Measurements from ENCODE around the gene VN1R4. TPM values are rescaled to one million over a fixed set of nuclear protein-coding genes. Genes with fewer than 3 reads are reported as not detected.
"Not testable (repeated sequence)": the region's sequence is repeated elsewhere in the genome, so short reads cannot be mapped to it uniquely, and the experiment has no call there.

VN1R4 gene
- total and polyA plus RNA-seq, 2 donors = not detected

- H3K27ac ChIP-seq (ENCODE audit: low read depth in 1 of 2, low read length in 1 of 2); H3K4me3 ChIP-seq (ENCODE audit: low read length in 2 of 2); H3K4me1 ChIP-seq (ENCODE audit: control insufficient read depth in 2 of 2, insufficient read depth in 2 of 2, low read length in 2 of 2); H3K27me3 ChIP-seq (ENCODE audit: control insufficient read depth in 2 of 2, insufficient read depth in 1 of 2, low read length in 1 of 2); H3K9me3 ChIP-seq (ENCODE audit: control insufficient read depth in 2 of 2, insufficient read depth in 1 of 2, low read length in 1 of 2); DNase-seq (ENCODE audit: low read depth in 6 of 9, low spot score in 9 of 9); H3K36me3 ChIP-seq (ENCODE audit: control insufficient read depth in 2 of 2, insufficient read depth in 2 of 2, low read length in 1 of 2): not testable (repeated sequence)
- 50% methylated on average over 2 of the region's 8 CpGs for WGBS
Observed at GRCh38 chr19:53281947-53282346, 14.4 kb upstream of the VN1R4 start.

GRCh38 chr19:53275480-53275879 is 8.0 kb upstream of the VN1R4 start:
- no peaks in the 10 kb centered on the region for H3K4me1 ChIP-seq (ENCODE audit: control insufficient read depth in 2 of 2, insufficient read depth in 2 of 2, low read length in 2 of 2)
- H3K36me3 ChIP-seq (ENCODE audit: control insufficient read depth in 2 of 2, insufficient read depth in 2 of 2, low read length in 1 of 2) = no peaks in the 10 kb centered on the region
- no peaks in the 10 kb centered on the region for H3K27me3 ChIP-seq (ENCODE audit: control insufficient read depth in 2 of 2, insufficient read depth in 1 of 2, low read length in 1 of 2)
- no peak overlapping the region for H3K4me3 ChIP-seq (ENCODE audit: low read length in 2 of 2)
- no peak overlapping the region for H3K27ac ChIP-seq (ENCODE audit: low read depth in 1 of 2, low read length in 1 of 2)
- no peak for DNase-seq (ENCODE audit: low read depth in 6 of 9, low spot score in 9 of 9)
- H3K9me3 ChIP-seq (ENCODE audit: control insufficient read depth in 2 of 2, insufficient read depth in 1 of 2, low read length in 1 of 2) = peaks cover 2 to 10% of the 10 kb centered on the region in 2 donors
- WGBS = 97% methylated on average over 2 of the region's 2 CpGs

GRCh38 chr19:53272044-53272443 is 4.5 kb upstream of the VN1R4 start:
- Histone ChIP-seq H3K36me3 (ENCODE audit: control insufficient read depth in 2 of 2, insufficient read depth in 2 of 2, low read length in 1 of 2) (no peaks in the 10 kb centered on the region), H3K9me3 (ENCODE audit: control insufficient read depth in 2 of 2, insufficient read depth in 1 of 2, low read length in 1 of 2) (peaks cover 2 to 9% of the 10 kb centered on the region in 2 donors), H3K27ac (ENCODE audit: low read depth in 1 of 2, low read length in 1 of 2) (no peak overlapping the region), H3K4me1 (ENCODE audit: control insufficient read depth in 2 of 2, insufficient read depth in 2 of 2, low read length in 2 of 2) (no peaks in the 10 kb centered on the region), H3K4me3 (ENCODE audit: low read length in 2 of 2) (no peak overlapping the region), H3K27me3 (ENCODE audit: control insufficient read depth in 2 of 2, insufficient read depth in 1 of 2, low read length in 1 of 2) (no peaks in the 10 kb centered on the region)
- DNase-seq (ENCODE audit: low read depth in 6 of 9, low spot score in 9 of 9) = no peak
- 85% methylated on average over 9 of the region's 9 CpGs for WGBS

DNA sequence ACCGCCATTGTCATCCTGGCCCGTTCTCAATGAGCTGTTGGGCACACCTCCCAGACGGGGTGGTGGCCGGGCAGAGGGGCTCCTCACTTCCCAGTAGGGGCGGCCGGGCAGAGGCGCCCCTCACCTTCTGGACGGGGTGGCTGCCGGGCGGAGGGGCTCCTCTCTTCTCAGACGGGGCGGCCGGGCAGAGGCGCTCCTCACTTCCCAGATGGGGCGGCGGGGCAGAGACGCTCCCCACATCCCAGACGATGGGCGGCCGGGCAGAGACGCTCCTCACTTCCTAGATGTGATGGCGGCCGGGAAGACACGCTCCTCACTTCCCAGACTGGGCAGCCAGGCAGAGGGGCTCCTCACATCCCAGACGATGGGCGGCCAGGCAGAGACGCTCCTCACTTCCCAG is 2.3 kb upstream of the VN1R4 start:
- H3K27me3 ChIP-seq (ENCODE audit: control insufficient read depth in 2 of 2, insufficient read depth in 1 of 2, low read length in 1 of 2); H3K27ac ChIP-seq (ENCODE audit: low read depth in 1 of 2, low read length in 1 of 2); H3K36me3 ChIP-seq (ENCODE audit: control insufficient read depth in 2 of 2, insufficient read depth in 2 of 2, low read length in 1 of 2); H3K4me3 ChIP-seq (ENCODE audit: low read length in 2 of 2); H3K4me1 ChIP-seq (ENCODE audit: control insufficient read depth in 2 of 2, insufficient read depth in 2 of 2, low read length in 2 of 2); DNase-seq (ENCODE audit: low read depth in 6 of 9, low spot score in 9 of 9); H3K9me3 ChIP-seq (ENCODE audit: control insufficient read depth in 2 of 2, insufficient read depth in 1 of 2, low read length in 1 of 2): not testable (repeated sequence)
- 95% methylated on average over 19 of the region's 27 CpGs for WGBS

GRCh38 chr19:53257715-53258342 is 9.7 kb downstream of the VN1R4 start, which contains the start of gene VN1R2:
TSS of gene VN1R2 (plus strand) at chr19:53258292. CDS start at chr19:53258376, 84 bp downstream.
- not testable (repeated sequence) for DNase-seq (ENCODE audit: low read depth in 6 of 9, low spot score in 9 of 9); H3K4me3 ChIP-seq (ENCODE audit: low read length in 2 of 2); H3K27me3 ChIP-seq (ENCODE audit: control insufficient read depth in 2 of 2, insufficient read depth in 1 of 2, low read length in 1 of 2); H3K4me1 ChIP-seq (ENCODE audit: control insufficient read depth in 2 of 2, insufficient read depth in 2 of 2, low read length in 2 of 2); H3K36me3 ChIP-seq (ENCODE audit: control insufficient read depth in 2 of 2, insufficient read depth in 2 of 2, low read length in 1 of 2); H3K27ac ChIP-seq (ENCODE audit: low read depth in 1 of 2, low read length in 1 of 2)
- 75% methylated on average over 14 of the region's 14 CpGs for WGBS
- H3K9me3 ChIP-seq (ENCODE audit: control insufficient read depth in 2 of 2, insufficient read depth in 1 of 2, low read length in 1 of 2) = peaks cover 7 to 25% of the 10 kb centered on the region in 2 donors

- Histone ChIP-seq H3K27me3 (ENCODE audit: control insufficient read depth in 2 of 2, insufficient read depth in 1 of 2, low read length in 1 of 2) (no peaks in the 10 kb centered on the region), H3K4me3 (ENCODE audit: low read length in 2 of 2) (peak within 1 kb of the TSS; percentile 53 to 77), H3K27ac (ENCODE audit: low read depth in 1 of 2, low read length in 1 of 2) (peak within 1 kb of the TSS in 1 of 2 donors; percentile 68), H3K4me1 (ENCODE audit: control insufficient read depth in 2 of 2, insufficient read depth in 2 of 2, low read length in 2 of 2) (peaks cover 0 to 6% of the 10 kb centered on the region in 2 donors), H3K36me3 (ENCODE audit: control insufficient read depth in 2 of 2, insufficient read depth in 2 of 2, low read length in 1 of 2) (peaks cover 3 to 15% of the 10 kb centered on the region in 2 donors), H3K9me3 (ENCODE audit: control insufficient read depth in 2 of 2, insufficient read depth in 1 of 2, low read length in 1 of 2) (peaks cover 9 to 17% of the 10 kb centered on the region in 2 donors)
- 5% methylated on average over 72 of the region's 72 CpGs for WGBS
- peak in 8 of 9 donors; percentile 29 to 78 (median 40) for DNase-seq (ENCODE audit: low read depth in 6 of 9, low spot score in 9 of 9)
Observed at GRCh38 chr19:53254411-53255341, 12.8 kb downstream of the VN1R4 start, which contains the start of gene ZNF677. TSS of gene ZNF677 (minus strand) at chr19:53254873. CDS start at chr19:53251550, 3,323 bp downstream.

- H3K9me3 ChIP-seq (ENCODE audit: control insufficient read depth in 2 of 2, insufficient read depth in 1 of 2, low read length in 1 of 2) = peaks cover 1 to 3% of the 10 kb centered on the region in 2 donors
- no peak for DNase-seq (ENCODE audit: low read depth in 6 of 9, low spot score in 9 of 9)
- peaks cover 3 to 9% of the 10 kb centered on the region in 2 donors for H3K36me3 ChIP-seq (ENCODE audit: control insufficient read depth in 2 of 2, insufficient read depth in 2 of 2, low read length in 1 of 2)
- 86% methylated on average over 1 of the region's 1 CpG for WGBS
- no peak overlapping the region for H3K27ac ChIP-seq (ENCODE audit: low read depth in 1 of 2, low read length in 1 of 2)
- no peaks in the 10 kb centered on the region for H3K27me3 ChIP-seq (ENCODE audit: control insufficient read depth in 2 of 2, insufficient read depth in 1 of 2, low read length in 1 of 2)
- no peaks in the 10 kb centered on the region for H3K4me1 ChIP-seq (ENCODE audit: control insufficient read depth in 2 of 2, insufficient read depth in 2 of 2, low read length in 2 of 2)
- H3K4me3 ChIP-seq (ENCODE audit: low read length in 2 of 2) = no peak overlapping the region
Observed at GRCh38 chr19:53246498-53246897, 21.0 kb downstream of the VN1R4 start.

DNA sequence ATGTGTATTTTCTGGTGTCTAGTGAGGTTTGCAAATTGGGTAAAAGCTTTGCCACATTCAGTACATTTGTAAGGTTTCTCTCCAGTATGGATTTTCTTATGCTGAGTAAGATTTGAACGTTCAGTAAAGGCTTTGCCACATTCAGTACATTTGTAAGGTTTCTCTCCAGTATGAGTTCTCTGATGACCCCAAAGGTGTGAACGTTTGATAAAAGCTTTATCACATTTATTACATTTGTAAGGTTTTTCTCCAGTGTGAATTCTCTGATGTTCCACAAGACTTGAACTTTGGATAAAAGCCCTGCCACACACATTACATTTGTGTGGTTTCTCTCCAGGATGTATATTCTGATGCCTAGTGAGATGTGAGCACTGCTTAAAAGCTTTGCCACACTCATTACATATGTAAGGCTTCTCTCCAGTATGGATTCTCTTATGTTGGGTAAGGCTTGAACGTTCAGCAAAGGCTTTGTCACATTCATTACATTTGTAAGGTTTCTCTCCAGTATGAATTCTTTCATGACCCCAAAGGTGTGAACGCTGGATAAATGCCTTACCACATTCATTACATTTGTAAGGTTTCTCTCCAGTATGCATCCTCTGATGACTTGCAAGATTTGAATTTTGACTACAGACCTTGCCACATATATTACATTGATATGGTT is 30.3 kb downstream of the VN1R4 start:
- no peaks in the 10 kb centered on the region for H3K27me3 ChIP-seq (ENCODE audit: control insufficient read depth in 2 of 2, insufficient read depth in 1 of 2, low read length in 1 of 2)
- 96% methylated on average over 4 of the region's 4 CpGs for WGBS
- no peak for DNase-seq (ENCODE audit: low read depth in 6 of 9, low spot score in 9 of 9)
- peaks cover 7 to 20% of the 10 kb centered on the region in 2 donors for H3K9me3 ChIP-seq (ENCODE audit: control insufficient read depth in 2 of 2, insufficient read depth in 1 of 2, low read length in 1 of 2)
- peaks cover 2 to 3% of the 10 kb centered on the region in 2 donors for H3K36me3 ChIP-seq (ENCODE audit: control insufficient read depth in 2 of 2, insufficient read depth in 2 of 2, low read length in 1 of 2)
- no peaks in the 10 kb centered on the region for H3K4me1 ChIP-seq (ENCODE audit: control insufficient read depth in 2 of 2, insufficient read depth in 2 of 2, low read length in 2 of 2)
- H3K27ac ChIP-seq (ENCODE audit: low read depth in 1 of 2, low read length in 1 of 2) = no peak overlapping the region
- no peak overlapping the region for H3K4me3 ChIP-seq (ENCODE audit: low read length in 2 of 2)

All from thymus (tissue), 11 donors.